GM19468 (cell line): ENCODE data around the gene LAGE3.

Experiments
- ATAC-seq: cut with Tn5 transposase; IDR thresholded peaks from one replicate; pipeline ENCODE4 v1.9.1; 2021; ENCODE audit warnings: mild to moderate bottlenecking, moderate library complexity, moderate number of reproducible peaks; ENCODE audit not compliant: unreplicated experiment; ENCODE audit errors: extremely low read depth

The LAGE3 gene

DNA sequence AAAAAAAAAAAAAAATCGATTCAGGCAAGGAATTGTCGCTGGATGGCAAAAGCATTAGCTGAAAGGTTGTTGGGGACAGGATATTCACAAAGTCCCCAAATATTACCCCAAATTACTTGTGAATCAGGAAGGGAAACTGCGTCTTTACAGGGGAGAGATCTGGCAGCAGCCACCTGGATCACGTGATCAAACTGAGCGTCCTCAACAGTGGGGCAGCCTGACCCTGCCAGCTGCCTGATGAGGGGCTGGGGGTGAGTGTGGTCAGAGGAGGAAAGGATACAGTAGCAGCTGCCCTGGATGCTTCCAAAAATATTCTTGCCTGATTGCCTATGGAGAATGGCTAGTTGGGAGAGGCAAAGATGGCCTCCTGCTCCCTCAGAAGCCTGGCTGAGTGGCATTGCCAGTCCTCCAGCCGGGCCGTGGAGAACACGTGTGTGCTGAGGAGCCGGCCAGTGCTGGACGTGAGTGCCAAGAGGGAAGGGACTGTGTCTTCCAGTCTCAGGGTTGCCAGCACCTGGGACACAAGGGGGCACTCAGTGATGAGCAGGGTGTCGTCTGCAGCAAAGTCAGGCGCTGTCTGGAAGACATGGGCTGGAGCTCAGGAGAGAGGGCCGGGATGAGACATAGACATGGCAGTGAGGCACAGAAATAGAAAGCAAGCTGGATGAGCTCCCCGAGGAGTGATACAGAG lies 3.0 kb upstream of the LAGE3 start:
- ATAC-seq: no peak

DNA sequence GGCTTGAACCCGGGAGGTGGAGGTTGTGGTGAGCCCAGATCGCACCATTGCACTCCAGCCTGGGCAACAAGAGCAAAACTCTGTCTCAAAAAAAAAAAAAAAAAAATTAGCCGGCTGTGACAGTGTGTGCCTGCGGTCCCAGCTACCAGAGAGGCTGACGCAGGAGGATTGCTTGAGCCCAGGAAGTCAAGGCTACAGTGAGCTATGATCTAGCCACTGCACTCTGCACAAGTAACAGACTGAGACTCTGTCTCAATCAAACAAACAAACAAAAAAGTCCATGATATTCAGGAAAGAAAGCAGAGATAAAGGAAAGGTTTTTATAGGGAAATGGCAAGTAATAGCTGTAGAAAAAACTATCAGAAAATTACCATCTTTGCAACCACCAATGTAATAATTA lies 2.1 kb upstream of the LAGE3 start:
- no peak for ATAC-seq

DNA sequence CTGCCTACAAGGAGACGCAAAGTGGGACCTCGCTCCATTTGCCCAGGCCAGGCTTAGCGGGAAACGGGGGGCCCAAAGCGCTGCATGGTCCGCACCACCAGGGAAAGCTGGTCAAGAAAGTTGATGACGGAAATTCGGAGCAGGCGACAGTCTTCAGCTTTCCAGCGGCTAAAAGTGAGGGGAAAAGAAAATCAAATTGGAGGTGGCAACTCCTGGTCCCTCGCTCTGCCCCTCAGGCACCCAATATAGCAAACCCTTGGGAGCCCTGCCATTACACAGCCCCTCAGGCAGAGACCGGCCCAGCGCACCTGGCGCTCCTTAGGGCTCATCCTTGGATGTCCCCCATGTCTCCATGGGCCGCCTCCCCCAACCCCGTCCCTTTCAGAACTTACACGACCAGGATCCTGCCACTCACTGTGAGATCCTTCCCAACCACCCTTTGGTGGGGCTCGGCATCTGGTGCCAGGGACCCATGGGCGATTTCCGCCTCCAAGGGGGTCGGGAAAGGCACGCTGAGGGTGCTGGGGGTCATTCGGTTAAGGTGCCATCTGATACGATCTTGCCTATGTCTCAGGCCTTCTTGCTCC lies 1.1 kb downstream of the LAGE3 start:
- ATAC-seq: no peak

DNA sequence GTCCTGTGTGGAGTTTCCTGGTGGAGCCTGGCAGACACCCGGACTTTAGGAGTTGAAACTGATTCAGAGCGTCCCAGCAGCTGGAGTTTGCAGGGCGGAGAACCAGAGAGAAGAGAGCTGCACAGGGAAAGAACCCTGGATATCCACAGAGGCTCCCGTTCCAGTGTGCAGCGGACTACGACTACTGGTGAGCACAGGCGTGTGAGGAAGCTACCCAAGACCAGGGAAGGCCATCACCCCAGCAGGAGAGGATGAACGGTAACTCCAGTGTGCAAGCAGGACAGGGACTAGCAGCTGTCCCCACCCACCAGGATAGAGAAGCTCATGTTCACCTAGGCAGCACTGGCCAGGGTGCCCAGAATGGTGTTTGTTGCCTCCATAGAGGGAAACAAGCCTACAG lies 2.3 kb downstream of the LAGE3 start:
- ATAC-seq: no peak

DNA sequence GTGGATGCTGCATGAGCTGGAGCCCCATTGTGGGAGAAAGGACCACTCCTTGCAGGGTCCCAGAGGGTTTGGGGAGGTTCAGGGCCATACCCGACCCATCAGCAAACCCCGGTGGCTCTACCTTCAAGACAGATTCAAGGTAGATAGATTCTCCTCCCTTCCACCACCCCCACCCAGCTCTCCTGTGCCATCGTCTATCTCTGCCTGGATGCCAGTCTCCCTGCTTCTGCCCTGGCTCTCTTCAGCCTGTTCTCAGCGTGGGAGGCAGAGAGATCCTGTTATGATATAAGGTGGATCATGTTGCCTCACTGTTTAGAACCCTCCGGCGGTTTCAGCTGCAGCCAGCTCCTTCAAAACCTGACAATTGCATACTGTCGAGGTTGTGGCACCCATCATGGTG lies 5.4 kb downstream of the LAGE3 start:
- no peak for ATAC-seq

DNA sequence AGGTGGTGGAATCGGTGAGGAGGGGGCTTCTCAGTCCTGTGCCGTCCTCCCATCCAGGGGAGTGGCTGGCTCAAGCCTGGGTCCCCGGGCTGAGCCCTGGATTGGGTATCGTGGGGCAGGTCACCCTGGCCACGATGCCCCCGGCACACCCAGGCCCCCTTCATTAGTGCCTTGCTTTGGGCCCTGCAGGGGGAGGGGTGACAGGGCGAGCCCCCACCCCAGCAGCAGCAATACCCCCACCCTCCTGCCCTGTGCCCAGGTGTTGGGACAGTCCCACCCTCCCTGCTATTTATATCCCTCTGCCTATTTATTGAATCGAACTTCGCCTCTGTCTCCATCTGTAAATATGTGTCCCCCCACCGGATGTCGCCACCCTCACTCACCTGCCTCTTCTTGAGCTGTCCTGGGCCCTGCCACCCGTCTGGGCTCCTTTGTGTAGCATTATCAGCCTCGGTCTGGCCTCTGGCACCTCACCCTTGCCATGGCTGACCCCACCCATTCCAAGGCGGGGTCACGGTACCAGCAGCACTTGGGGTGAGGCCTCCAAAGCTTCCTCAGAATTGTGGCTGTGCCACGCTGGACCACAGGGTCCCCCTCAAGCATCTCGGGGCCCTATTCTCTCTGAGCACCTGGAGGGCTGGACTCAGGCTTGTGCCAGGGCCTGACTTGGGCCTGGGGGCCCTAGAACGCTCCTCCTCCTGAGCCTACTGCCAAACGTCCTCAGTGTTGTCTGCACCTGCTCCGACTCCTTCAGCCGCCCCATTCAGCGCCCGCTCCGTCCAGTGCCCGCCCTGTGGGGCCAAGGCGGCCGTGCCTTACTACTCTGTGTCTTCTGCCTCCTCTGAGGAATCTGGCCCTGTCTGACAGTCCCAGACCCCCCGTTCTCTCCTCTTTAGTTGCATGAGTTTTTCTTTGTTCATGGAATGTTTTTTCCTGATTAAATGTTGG lies 6.1 kb downstream of the LAGE3 start:
- ATAC-seq: no peak

DNA sequence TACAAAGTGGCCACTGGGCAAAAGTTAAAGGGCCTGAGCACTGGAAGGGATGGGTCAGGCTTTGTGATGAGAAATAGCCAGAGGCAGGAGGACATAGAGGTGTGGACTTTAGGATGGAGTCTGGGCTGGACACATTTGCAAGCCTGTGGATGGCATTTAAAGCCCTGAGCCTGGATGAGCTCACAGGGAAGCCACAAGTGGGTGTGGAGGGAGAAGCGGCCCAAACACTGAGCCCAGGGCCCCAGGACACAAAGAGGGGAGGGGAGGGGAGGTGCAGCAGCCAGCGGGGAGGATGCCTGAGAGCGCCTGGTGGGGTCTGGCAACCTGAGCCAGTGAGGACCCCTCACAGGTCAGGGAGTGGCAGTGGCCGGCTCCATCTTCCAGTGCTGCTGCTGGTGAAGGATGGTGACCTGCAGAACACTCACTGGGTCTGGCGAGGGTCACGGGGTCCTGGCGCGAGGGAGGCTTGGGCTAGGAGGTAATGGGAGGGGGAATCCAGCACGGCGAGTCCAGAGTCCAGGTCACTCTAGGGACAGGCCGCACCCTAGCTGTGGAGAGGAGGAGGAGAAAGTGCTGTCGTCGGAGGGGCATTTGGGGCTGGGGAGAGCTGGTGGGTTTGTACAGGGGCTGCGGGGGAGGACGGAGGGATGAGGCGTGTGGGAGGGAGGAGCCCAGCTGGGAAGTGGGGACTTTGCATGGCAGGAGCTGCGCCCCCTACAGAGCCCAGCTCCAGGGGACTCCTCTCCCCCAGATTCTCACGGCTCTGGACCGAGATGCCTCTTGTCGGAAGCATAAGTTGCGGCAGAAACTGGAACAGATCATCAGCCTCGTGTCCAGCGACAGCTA lies 7.0 kb downstream of the LAGE3 start:
- ATAC-seq: no peak

DNA sequence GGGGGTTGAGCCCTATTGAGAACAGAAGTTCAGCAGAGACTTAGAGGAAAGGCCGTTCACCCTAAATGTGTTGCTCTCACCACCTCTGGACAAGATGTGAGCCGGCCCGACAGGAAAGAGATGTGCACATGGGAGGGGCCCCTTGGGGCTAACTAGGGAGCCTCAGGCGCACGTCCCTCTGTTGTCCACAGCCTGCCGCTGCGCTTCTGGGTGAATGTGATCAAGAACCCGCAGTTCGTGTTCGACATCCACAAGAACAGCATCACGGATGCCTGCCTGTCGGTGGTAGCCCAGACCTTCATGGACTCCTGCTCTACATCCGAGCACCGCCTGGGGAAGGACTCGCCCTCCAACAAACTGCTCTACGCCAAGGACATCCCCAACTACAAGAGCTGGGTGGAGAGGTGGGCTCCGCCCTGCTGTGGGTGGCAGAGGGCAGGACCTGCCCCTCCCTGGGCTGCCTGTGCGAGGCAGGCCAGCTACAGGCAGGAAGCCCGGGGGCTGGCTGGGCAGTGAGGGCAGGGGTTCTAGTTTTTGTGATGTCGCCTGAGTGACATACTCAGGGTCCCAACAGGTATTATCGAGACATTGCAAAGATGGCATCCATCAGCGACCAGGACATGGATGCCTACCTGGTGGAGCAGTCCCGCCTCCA lies 8.0 kb downstream of the LAGE3 start:
- ATAC-seq: no peak

DNA sequence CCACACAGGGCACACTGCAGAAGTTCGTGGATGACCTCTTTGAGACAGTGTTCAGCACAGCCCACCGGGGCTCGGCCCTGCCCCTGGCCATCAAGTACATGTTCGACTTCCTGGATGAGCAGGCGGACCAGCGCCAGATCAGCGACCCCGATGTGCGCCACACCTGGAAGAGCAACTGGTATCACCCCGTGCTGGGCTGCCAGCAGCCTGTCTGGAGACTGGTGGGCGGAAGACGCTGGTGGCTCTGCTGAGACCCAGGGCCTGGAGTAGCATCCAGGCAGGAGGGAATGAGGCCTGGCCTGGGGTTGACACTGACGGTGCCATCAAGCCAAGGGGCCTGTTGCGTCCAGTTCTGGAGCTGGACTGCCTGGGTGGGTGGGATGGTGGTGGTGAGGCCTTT lies 8.6 kb downstream of the LAGE3 start:
- no peak for ATAC-seq

DNA sequence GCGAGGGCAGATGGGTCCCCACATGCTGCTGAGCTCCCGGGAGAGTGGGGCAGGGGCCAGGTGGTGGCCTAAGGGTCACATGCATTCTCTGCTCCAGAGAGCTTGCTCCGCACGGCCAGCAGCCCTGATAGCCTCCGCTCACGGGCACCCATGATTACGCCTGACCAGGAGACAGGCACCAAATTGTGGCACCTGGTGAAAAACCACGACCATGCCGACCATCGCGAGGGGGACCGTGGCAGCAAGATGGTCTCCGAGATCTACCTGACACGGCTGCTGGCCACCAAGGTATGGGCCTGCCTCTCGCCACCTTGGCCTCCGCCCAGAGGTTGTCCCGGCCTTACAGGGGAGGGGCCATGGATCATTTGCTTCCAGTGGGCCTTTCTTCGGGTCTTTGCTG lies 9.2 kb downstream of the LAGE3 start:
- ATAC-seq: no peak

DNA sequence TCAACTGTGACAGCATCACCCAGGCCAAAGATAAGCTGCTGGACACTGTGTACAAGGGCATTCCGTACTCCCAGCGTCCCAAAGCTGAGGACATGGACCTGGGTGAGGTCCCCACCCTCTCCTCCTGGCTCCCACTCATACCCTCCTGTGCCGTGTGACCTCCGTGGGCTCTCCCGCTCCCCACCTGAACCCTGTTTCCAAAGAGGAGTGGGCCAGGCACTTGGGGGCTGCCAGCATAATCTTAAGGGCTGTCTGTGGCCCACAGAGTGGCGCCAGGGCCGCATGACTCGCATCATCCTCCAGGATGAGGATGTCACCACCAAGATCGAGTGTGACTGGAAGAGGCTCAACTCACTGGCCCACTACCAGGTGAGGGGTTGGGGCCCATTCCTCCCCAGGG lies 10.0 kb downstream of the LAGE3 start:
- no peak for ATAC-seq

DNA sequence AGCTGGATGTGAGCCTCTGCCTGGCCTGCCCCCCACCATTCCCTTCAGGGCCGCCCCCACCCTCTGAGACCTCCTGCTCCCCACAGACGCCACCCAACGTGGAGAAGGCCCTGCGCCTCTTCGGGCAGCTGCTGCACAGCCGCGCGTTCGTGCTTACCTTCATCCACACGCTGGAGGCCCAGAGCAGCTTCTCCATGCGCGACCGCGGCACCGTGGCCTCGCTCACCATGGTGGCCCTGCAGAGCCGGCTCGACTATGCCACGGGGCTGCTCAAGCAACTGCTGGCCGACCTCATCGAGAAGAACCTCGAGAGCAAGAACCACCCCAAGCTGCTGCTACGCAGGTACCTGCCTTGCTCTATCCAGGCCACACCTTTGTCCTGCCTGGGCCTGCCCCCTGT lies 10.9 kb downstream of the LAGE3 start:
- ATAC-seq: no peak

DNA sequence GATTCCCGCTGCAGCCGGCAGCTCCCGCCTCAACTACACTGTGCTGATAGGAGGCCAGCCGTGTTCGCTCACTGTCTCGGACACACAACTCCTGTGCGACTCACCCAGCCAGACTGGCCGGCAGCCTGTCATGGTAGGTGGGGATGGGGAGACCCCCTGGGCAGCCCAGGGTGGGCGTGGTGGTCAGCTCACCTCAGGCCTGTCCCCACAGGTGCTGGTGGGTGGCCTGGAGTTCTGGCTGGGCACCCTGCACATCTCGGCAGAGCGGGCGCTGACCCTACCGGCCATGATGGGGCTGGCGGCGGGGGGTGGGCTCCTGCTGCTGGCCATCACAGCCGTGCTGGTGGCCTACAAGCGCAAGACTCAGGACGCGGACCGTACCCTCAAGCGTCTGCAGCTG lies 11.5 kb downstream of the LAGE3 start:
- ATAC-seq: no peak

DNA sequence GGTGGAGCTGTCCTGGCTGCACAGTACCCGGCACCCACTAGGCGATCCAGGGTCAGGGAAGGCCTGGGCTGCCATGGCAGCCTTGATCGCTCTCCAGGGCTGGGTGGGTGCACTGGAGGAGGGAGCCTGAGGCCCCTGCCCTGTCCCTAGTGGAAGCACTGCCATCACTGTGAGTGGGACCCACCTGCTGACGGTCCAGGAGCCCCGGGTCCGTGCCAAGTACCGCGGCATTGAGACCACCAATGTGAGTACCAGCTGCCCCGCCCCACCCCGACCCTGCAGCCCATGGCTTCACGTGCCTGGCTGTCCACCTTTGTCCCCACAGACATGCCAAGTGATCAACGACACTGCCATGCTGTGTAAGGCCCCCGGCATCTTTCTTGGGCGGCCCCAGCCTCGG lies 12.2 kb downstream of the LAGE3 start:
- no peak for ATAC-seq

DNA sequence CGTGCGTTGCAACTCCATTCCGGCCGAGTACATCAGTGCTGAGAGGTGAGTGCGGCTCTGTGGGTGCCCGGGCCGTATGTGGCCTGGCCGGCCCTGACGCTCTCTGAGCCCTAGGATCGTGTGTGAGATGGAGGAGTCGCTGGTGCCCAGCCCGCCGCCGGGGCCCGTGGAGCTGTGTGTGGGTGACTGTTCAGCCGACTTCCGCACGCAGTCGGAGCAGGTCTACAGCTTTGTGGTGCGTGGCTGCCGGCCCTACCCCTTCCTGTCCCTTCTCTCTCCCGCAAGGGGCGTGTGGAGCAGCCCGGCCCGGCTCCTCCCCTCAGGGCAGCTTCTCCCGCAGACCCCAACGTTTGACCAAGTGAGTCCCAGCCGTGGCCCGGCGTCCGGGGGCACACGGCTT lies 13.0 kb downstream of the LAGE3 start:
- no peak for ATAC-seq

DNA sequence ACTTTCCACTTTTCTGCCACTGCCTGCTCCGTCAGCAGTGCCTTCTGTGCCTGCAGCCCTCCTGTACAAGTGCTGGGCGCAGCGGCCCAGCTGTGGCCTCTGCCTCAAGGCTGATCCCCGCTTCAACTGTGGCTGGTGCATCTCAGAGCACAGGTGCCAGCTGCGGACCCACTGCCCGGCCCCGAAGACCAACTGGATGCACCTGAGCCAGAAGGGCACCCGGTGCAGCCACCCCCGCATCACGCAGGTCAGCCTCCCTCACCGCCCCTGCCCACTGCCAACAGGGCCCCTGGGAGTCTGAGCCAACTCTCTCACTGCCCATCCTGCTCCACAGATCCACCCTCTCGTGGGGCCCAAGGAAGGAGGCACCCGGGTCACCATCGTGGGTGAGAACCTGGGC lies 13.5 kb downstream of the LAGE3 start:
- no peak for ATAC-seq

DNA sequence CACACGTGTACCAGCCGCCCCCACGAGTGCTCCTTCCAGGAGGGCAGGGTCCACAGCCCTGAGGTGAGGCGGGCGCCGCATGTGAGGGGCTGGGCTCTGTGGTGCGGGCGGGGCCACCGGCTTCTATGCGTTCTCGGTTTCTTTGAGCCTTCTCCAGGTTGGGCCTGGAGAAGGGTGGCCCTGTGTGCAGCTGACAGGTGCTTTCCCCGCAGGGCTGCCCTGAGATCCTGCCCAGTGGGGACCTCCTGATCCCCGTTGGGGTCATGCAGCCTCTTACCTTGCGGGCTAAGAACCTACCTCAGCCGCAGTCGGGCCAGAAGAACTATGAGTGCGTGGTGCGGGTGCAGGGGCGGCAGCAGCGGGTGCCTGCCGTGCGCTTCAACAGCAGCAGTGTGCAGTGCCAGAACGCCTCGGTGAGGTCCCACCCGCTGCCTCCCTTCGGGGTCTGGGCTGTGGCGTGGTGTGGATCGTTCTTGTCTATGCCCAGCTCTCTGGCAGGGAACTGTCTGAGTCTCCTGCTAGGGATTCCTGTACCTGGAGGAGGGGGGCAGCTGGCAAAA lies 14.2 kb downstream of the LAGE3 start:
- ATAC-seq: no peak

DNA sequence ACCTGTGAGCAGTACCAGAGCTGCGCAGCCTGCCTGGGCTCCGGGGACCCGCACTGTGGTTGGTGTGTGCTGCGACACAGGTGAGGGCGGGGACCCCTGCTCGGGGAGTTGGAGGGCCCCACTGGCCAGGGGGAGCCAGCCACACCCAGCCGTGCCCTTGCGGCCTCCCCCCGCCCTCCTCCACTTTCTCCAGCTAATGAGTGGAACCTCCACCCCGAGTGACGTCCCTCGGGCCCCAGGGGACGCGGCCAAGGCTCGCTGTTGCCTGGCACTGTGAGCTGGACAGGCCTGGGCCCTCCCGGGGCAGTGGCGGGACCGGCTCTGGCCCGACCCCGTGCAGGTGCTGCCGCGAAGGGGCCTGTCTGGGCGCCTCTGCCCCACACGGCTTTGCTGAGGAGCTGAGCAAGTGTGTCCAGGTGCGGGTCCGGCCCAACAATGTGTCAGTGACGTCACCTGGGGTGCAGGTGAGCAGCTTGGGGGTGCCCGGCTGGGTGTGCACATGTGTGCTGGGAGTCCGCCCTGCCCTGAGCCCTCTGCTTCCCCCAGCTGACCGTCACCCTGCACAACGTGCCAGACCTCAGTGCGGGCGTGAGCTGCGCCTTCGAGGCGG lies 15.4 kb downstream of the LAGE3 start:
- ATAC-seq: no peak

DNA sequence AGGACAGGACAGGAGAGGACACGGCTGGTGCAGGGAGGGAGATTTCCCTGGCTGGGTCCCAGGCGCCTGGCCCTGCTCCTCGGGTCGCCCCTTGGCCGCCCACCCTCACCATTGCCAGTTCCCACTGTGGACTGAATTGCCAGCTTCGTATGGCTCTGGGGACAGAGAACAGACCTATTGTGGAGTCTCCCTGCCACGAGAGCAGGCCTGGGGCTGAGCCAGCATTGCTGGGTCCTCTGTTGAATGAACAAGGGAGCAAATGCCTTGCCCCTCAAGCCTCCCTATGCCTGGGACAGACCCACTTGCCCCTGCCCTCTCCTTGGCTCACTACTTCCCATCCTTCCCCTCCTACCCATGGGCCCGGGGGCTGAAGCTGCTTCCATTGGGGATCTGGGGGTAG lies 16.7 kb downstream of the LAGE3 start:
- ATAC-seq: no peak
